Dendritic cell treated with granulocyte-macrophage colony-stimulating factor and Interleukin-4, amounts not matched to agents 40 ng/mL and 50 ng/mL, for 4 days (primary cell): ENCODE results near the gene TPRG1L.

Experiments used
- H3K27ac Mint-ChIP-seq: one replicate; pipeline ENCODE4 v1.8.0; 2022; ENCODE audit warnings: mild to moderate bottlenecking, mixed read lengths
- H3K27me3 Mint-ChIP-seq: one replicate; pipeline ENCODE4 v1.8.0; 2022; ENCODE audit warnings: mild to moderate bottlenecking, mixed read lengths
- H3K36me3 Mint-ChIP-seq: one replicate; pipeline ENCODE4 v1.8.0; 2022; ENCODE audit warnings: low read depth, mixed read lengths
- H3K4me1 Mint-ChIP-seq: one replicate; pipeline ENCODE4 v1.8.0; 2022; ENCODE audit warnings: low read depth, mixed read lengths
- H3K4me3 Mint-ChIP-seq: one replicate; pipeline ENCODE4 v1.8.0; 2022; ENCODE audit warnings: mild to moderate bottlenecking, moderate library complexity, mixed read lengths
- H3K9me3 Mint-ChIP-seq: one replicate; pipeline ENCODE4 v1.8.0; 2022; ENCODE audit warnings: mixed read lengths
- intact Hi-C: fragments of 100-400 bp; cut with micrococcal nuclease; formaldehyde crosslinking; loops from one replicate; pipeline ENCODE4 v1.15.0; 2022

The TPRG1L gene

GRCh38 chr1:3585940-3586568, 38.8 kb upstream of the TPRG1L start:
- no peaks in the 10 kb centered on the region for H3K4me1 Mint-ChIP-seq
- intact Hi-C loops, result no loop called here

GRCh38 chr1:3586986-3587759, 37.6 kb upstream of the TPRG1L start:
- intact Hi-C loops, result no loop called here
- no peaks in the 10 kb centered on the region for H3K9me3 Mint-ChIP-seq
- H3K4me1 Mint-ChIP-seq, result no peaks in the 10 kb centered on the region
- no peaks in the 10 kb centered on the region for H3K27me3 Mint-ChIP-seq
- no peak overlapping the region for H3K4me3 Mint-ChIP-seq
- H3K36me3 Mint-ChIP-seq, result no peaks in the 10 kb centered on the region
- H3K27ac Mint-ChIP-seq, result no peak overlapping the region

More at GRCh38 chr1:3585940-3586568, 38.8 kb upstream of the TPRG1L start:
- no peak overlapping the region for H3K27ac Mint-ChIP-seq
- no peaks in the 10 kb centered on the region for H3K36me3 Mint-ChIP-seq
- H3K4me3 Mint-ChIP-seq, result no peak overlapping the region
- H3K27me3 Mint-ChIP-seq, result no peaks in the 10 kb centered on the region
- H3K9me3 Mint-ChIP-seq, result no peaks in the 10 kb centered on the region

- Mint-ChIP-seq H3K36me3 (no peaks in the 10 kb centered on the region), H3K9me3 (no peaks in the 10 kb centered on the region), H3K4me1 (no peaks in the 10 kb centered on the region), H3K27me3 (no peaks in the 10 kb centered on the region), H3K4me3 (no peak overlapping the region), H3K27ac (no peak overlapping the region)
- intact Hi-C loops, result no loop called here
These were observed 36.4 kb upstream of the TPRG1L start for GRCh38 chr1:3588395-3588794.

GRCh38 chr1:3590139-3590763, 34.6 kb upstream of the TPRG1L start:
- Mint-ChIP-seq H3K4me3 (no peak overlapping the region), H3K36me3 (no peaks in the 10 kb centered on the region), H3K4me1 (peaks cover 7% of the 10 kb centered on the region), H3K27me3 (no peaks in the 10 kb centered on the region), H3K27ac (no peak overlapping the region), H3K9me3 (no peaks in the 10 kb centered on the region)
- intact Hi-C loops, result no loop called here

- intact Hi-C loops, result no loop called here
- H3K27ac Mint-ChIP-seq, result no peak overlapping the region
- no peaks in the 10 kb centered on the region for H3K27me3 Mint-ChIP-seq
- H3K4me1 Mint-ChIP-seq, result peaks cover 7% of the 10 kb centered on the region
- no peaks in the 10 kb centered on the region for H3K9me3 Mint-ChIP-seq
- H3K4me3 Mint-ChIP-seq, result no peak overlapping the region
- H3K36me3 Mint-ChIP-seq, result no peaks in the 10 kb centered on the region
These were observed 33.6 kb upstream of the TPRG1L start for GRCh38 chr1:3590951-3591865.

- no peak overlapping the region for H3K4me3 Mint-ChIP-seq
- H3K9me3 Mint-ChIP-seq, result no peaks in the 10 kb centered on the region
- no peaks in the 10 kb centered on the region for H3K36me3 Mint-ChIP-seq
- H3K27me3 Mint-ChIP-seq, result peaks cover 13% of the 10 kb centered on the region
- intact Hi-C loops, result loop anchor here (1.0 kb wide), 1 partner anchor 26 kb away; no protein-coding TSS in a partner anchor
- peak overlapping the region; percentile 8 for H3K27ac Mint-ChIP-seq
- peaks cover 26% of the 10 kb centered on the region for H3K4me1 Mint-ChIP-seq
These were observed 31.5 kb upstream of the TPRG1L start for GRCh38 chr1:3593334-3593733.

GRCh38 chr1:3593745-3594144, 31.1 kb upstream of the TPRG1L start:
- H3K27me3 Mint-ChIP-seq, result peaks cover 16% of the 10 kb centered on the region
- H3K36me3 Mint-ChIP-seq, result no peaks in the 10 kb centered on the region
- peaks cover 27% of the 10 kb centered on the region for H3K4me1 Mint-ChIP-seq
- peak overlapping the region; percentile 8 for H3K27ac Mint-ChIP-seq
- intact Hi-C loops, result loop anchor here (1.0 kb wide), 1 partner anchor 26 kb away; no protein-coding TSS in a partner anchor
- H3K4me3 Mint-ChIP-seq, result no peak overlapping the region
- no peaks in the 10 kb centered on the region for H3K9me3 Mint-ChIP-seq

- no peaks in the 10 kb centered on the region for H3K36me3 Mint-ChIP-seq
- H3K9me3 Mint-ChIP-seq, result no peaks in the 10 kb centered on the region
- intact Hi-C loops, result no loop called here
- peaks cover 27% of the 10 kb centered on the region for H3K4me1 Mint-ChIP-seq
- H3K4me3 Mint-ChIP-seq, result no peak overlapping the region
- peaks cover 20% of the 10 kb centered on the region for H3K27me3 Mint-ChIP-seq
- H3K27ac Mint-ChIP-seq, result no peak overlapping the region
These were observed 30.0 kb upstream of the TPRG1L start for GRCh38 chr1:3594706-3595377.

- intact Hi-C loops, result no loop called here
- Mint-ChIP-seq H3K4me1 (peaks cover 27% of the 10 kb centered on the region), H3K36me3 (no peaks in the 10 kb centered on the region), H3K9me3 (no peaks in the 10 kb centered on the region), H3K4me3 (no peak overlapping the region), H3K27ac (no peak overlapping the region), H3K27me3 (peaks cover 20% of the 10 kb centered on the region)
These were observed 28.9 kb upstream of the TPRG1L start for GRCh38 chr1:3595949-3596348.

- Mint-ChIP-seq H3K9me3 (no peaks in the 10 kb centered on the region), H3K27ac (no peak overlapping the region), H3K27me3 (peaks cover 20% of the 10 kb centered on the region), H3K36me3 (no peaks in the 10 kb centered on the region), H3K4me3 (peak overlapping the region; percentile 35), H3K4me1 (peaks cover 27% of the 10 kb centered on the region)
- intact Hi-C loops, result no loop called here
These were observed 27.9 kb upstream of the TPRG1L start for GRCh38 chr1:3596663-3597598.

GRCh38 chr1:3597599-3597964, 27.2 kb upstream of the TPRG1L start:
- H3K27me3 Mint-ChIP-seq, result peaks cover 20% of the 10 kb centered on the region
- H3K4me3 Mint-ChIP-seq, result peak overlapping the region; percentile 35
- no peaks in the 10 kb centered on the region for H3K9me3 Mint-ChIP-seq
- peaks cover 27% of the 10 kb centered on the region for H3K4me1 Mint-ChIP-seq
- intact Hi-C loops, result no loop called here
- no peaks in the 10 kb centered on the region for H3K36me3 Mint-ChIP-seq
- H3K27ac Mint-ChIP-seq, result no peak overlapping the region

GRCh38 chr1:3598051-3598491, 26.7 kb upstream of the TPRG1L start:
- H3K4me3 Mint-ChIP-seq, result no peak overlapping the region
- peaks cover 20% of the 10 kb centered on the region for H3K27me3 Mint-ChIP-seq
- peaks cover 27% of the 10 kb centered on the region for H3K4me1 Mint-ChIP-seq
- H3K27ac Mint-ChIP-seq, result no peak overlapping the region
- no peaks in the 10 kb centered on the region for H3K9me3 Mint-ChIP-seq
- no peaks in the 10 kb centered on the region for H3K36me3 Mint-ChIP-seq
- intact Hi-C loops, result no loop called here
